GM23248 (cell line): Measurements from ENCODE around the gene CLINT1. TPM values are rescaled to one million over a fixed set of nuclear protein-coding genes. Genes with fewer than 3 reads are reported as not detected.

Experiments used
- DNase-seq: peaks from one replicate; pipeline ENCODE4 v3.0.0-alpha.2; 2015
- H2AFZ ChIP-seq: fragments of 200-600 bp; sonication (generic); 2 replicates; pipeline ENCODE4 v1.6.1; 2016; ENCODE audit warnings: antibody characterized with exemption
- H3F3A ChIP-seq: fragments of 200-600 bp; sonication (generic); 2 replicates; pipeline ENCODE4 v1.6.1; 2016; ENCODE audit warnings: mild to moderate bottlenecking, antibody characterized with exemption, mixed run types; ENCODE audit not compliant: insufficient read depth
- H3K27ac ChIP-seq: fragments of 200-600 bp; sonication (generic); 2 replicates; pipeline ENCODE4 v1.5.1; 2016; ENCODE audit warnings: mild to moderate bottlenecking
- H3K27me3 ChIP-seq: fragments of 200-600 bp; sonication (generic); replicated peaks from 2 replicates; pipeline ENCODE4 v1.6.1; 2016; ENCODE audit warnings: mild to moderate bottlenecking; ENCODE audit not compliant: insufficient read depth
- H3K36me3 ChIP-seq: fragments of 200-600 bp; sonication (generic); 2 replicates; pipeline ENCODE4 v1.6.1; 2016; ENCODE audit warnings: low read depth, mild to moderate bottlenecking
- H3K4me1 ChIP-seq: fragments of 200-600 bp; sonication (generic); 2 replicates; pipeline ENCODE4 v1.6.1; 2016; ENCODE audit warnings: mild to moderate bottlenecking; ENCODE audit not compliant: insufficient read depth
- H3K4me2 ChIP-seq: fragments of 200-600 bp; sonication (generic); one replicate; pipeline ENCODE4 v1.6.1; 2016; ENCODE audit warnings: mild to moderate bottlenecking; ENCODE audit not compliant: unreplicated experiment
- H3K4me3 ChIP-seq: fragments of 200-600 bp; sonication (generic); 2 replicates; pipeline ENCODE4 v1.5.1; 2016; ENCODE audit warnings: mild to moderate bottlenecking
- H3K79me2 ChIP-seq: fragments of 200-600 bp; sonication (generic); 2 replicates; pipeline ENCODE4 v1.6.1; 2016; ENCODE audit warnings: mild to moderate bottlenecking; ENCODE audit not compliant: insufficient read depth
- H3K9ac ChIP-seq: fragments of 200-600 bp; sonication (generic); 2 replicates; pipeline ENCODE4 v1.6.1; 2016; ENCODE audit warnings: mild to moderate bottlenecking
- H3K9me2 ChIP-seq: fragments of 200-600 bp; sonication (generic); 2 replicates; pipeline ENCODE4 v1.6.1; 2016; ENCODE audit warnings: mixed run types, mild to moderate bottlenecking, moderate library complexity; ENCODE audit not compliant: insufficient read depth
- H3K9me3 ChIP-seq: fragments of 200-600 bp; sonication (generic); one replicate; pipeline ENCODE4 v1.6.1; 2017; ENCODE audit warnings: low read depth
- H4K20me1 ChIP-seq: fragments of 200-600 bp; sonication (generic); 2 replicates; pipeline ENCODE4 v1.6.0; 2016; ENCODE audit not compliant: insufficient read depth
- EZH2 ChIP-seq: fragments of 200-600 bp; sonication (generic); IDR thresholded peaks from 2 replicates; pipeline ENCODE4 v1.6.1; 2018; ENCODE audit warnings: antibody characterized with exemption, mild to moderate bottlenecking; ENCODE audit not compliant: insufficient read depth, poor library complexity, severe bottlenecking
- EZH2phosphoT487 ChIP-seq: fragments of 200-600 bp; sonication (generic); IDR thresholded peaks from 2 replicates; pipeline ENCODE4 v1.6.1; 2018; ENCODE audit warnings: antibody characterized with exemption, moderate library complexity, mild to moderate bottlenecking, low read depth; ENCODE audit not compliant: insufficient read depth
- WGBS, 2 experiments: methylation state at CpG; one replicate each; pipeline ENCODE4 v1.1.6; 2015 to 2017; ENCODE audit warnings: low lambda C conversion rate in 2 of 2, low coverage in 1 of 2; ENCODE audit errors: missing lambda C conversion rate in 2 of 2; 5-methylcytosine and 5-hydroxymethylcytosine counted together
- in situ Hi-C: fragments of 300-500 bp; cut with MboI; formaldehyde crosslinking; loops from 2 replicates; pipeline ENCODE4 v1.15.0; 2020
- polyA plus RNA-seq: library from polyadenylated mRNA; unstranded; fragments of >200 nt; fragmentation: Nextera tagmentation; extraction: Ambion mirVana; gene quantifications from 2 replicates; pipeline ENCODE4 v1.2.1, GENCODE V29; 2016
- total RNA-seq: library from RNA; depleted of rRNA; stranded (reverse); fragments of >200 nt; shearing (Covaris generic); gene quantifications from 2 replicates; pipeline ENCODE4 v1.2.3, GENCODE V29; 2014

CLINT1 gene
- total and polyA plus RNA-seq, 2 experiments from 2014 or later: 56.1 to 68.4 TPM

DNA sequence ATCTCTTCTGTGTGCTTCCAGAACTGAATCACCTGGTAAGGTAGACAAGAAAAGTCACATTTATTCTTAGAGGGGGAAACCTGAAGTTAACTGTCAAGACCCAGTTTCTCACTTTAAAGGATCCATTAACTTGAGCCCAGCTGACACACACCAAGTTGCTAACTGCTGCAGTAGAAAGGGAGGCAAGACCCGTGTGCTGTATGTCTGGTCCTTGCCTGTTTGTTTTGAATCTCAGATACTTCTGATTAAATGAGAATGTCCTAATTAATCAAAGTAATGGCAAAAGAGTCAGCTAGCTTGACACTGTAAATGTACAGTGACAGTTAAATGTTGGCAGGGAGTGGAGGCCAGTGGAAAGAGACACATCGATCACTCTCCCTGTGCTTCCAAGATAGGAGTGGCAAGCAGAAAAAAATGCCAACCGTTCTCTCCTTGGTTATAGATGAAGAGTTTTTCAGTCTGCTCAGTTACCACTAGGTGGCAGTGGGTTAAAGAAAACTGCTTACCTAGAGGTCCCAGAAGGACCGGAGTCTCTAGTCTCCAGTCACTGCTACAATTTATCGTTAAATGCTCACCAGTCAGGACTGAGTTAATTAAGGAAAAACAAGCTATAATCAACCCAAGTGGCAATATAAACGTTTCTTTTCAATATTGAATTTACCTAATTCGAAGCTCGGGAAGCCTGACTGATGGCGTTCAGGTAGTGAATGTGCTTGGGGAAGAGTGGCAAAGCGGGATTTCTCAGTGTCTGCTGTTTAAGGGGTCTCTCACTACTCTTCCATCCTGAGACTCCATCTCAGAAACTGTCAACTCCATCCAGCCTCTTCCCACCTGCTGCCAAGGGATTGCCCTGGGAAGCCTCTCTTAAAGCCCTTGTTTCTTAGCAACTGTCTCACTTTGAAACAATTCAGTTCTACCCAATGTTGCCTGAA is 97.0 kb downstream of the CLINT1 start:
- Histone ChIP-seq H2AFZ (no peak overlapping the region), H3F3A (no peaks in the 10 kb centered on the region), H3K4me2 (no peak overlapping the region), H3K4me1 (no peaks in the 10 kb centered on the region), H3K4me3 (no peak overlapping the region), H3K9me2 (no peaks in the 10 kb centered on the region), H3K9me3 (no peaks in the 10 kb centered on the region), H3K27ac (no peak overlapping the region), H3K27me3 (no peaks in the 10 kb centered on the region), H3K79me2 (no peaks in the 10 kb centered on the region), H3K36me3 (no peaks in the 10 kb centered on the region), H4K20me1 (no peaks in the 10 kb centered on the region), H3K9ac (no peak overlapping the region)
- 36 to 38% methylated on average over 10 of the region's 10 CpGs for WGBS, 2 experiments
- peak; percentile 77 for DNase-seq
- in situ Hi-C loops: no loop called here
- TF ChIP-seq EZH2 (no peak), EZH2phosphoT487 (no peak)

- Histone ChIP-seq H3K9me3 (no peaks in the 10 kb centered on the region), H3K27ac (no peak overlapping the region), H3K27me3 (no peaks in the 10 kb centered on the region), H3K9me2 (no peaks in the 10 kb centered on the region), H3K4me2 (no peak overlapping the region), H3F3A (no peaks in the 10 kb centered on the region), H3K4me3 (no peak overlapping the region), H4K20me1 (no peaks in the 10 kb centered on the region), H3K9ac (no peak overlapping the region), H3K4me1 (no peaks in the 10 kb centered on the region), H3K36me3 (no peaks in the 10 kb centered on the region), H3K79me2 (no peaks in the 10 kb centered on the region), H2AFZ (no peak overlapping the region)
- 68 to 78% methylated on average over 1 of the region's 1 CpG for WGBS, 2 experiments
- in situ Hi-C loops: no loop called here
- no peak for DNase-seq
- TF ChIP-seq EZH2 (no peak), EZH2phosphoT487 (no peak)
Measured at GRCh38 chr5:157758706-157759105, 100.2 kb downstream of the CLINT1 start.

DNA sequence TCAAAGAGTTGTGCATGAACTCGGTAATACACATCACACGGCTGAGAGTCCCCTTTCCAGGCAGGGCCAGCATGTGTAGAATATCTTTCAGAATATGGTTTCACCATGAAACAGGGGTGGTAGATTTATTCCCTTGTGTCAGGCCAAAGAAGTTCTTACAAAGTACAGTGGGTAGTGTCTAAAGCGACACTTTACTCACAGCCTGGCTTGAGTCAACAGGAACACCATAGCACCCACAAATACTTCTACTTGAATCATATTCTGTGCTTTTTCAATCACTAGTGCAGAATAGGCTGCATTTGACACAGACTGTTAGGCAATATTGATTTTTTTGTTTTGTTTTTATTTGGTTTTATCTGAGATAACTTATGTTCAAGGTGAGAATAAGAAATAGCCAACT is 102.8 kb downstream of the CLINT1 start:
- WGBS, 2 experiments: 97 to 100% methylated on average over 3 of the region's 3 CpGs
- no peaks in the 10 kb centered on the region for H3F3A ChIP-seq
- no peaks in the 10 kb centered on the region for H4K20me1 ChIP-seq
- H3K4me1 ChIP-seq: no peaks in the 10 kb centered on the region
- no peak for DNase-seq
- H3K79me2 ChIP-seq: no peaks in the 10 kb centered on the region
- H2AFZ ChIP-seq: no peak overlapping the region
- no peak overlapping the region for H3K27ac ChIP-seq
- H3K36me3 ChIP-seq: no peaks in the 10 kb centered on the region
- H3K9ac ChIP-seq: no peak overlapping the region
- H3K9me3 ChIP-seq: no peaks in the 10 kb centered on the region
- in situ Hi-C loops: no loop called here
- no peak overlapping the region for H3K4me2 ChIP-seq
- TF ChIP-seq EZH2phosphoT487: no peak
- TF ChIP-seq EZH2: no peak
- H3K4me3 ChIP-seq: no peak overlapping the region
- H3K9me2 ChIP-seq: no peaks in the 10 kb centered on the region
- no peaks in the 10 kb centered on the region for H3K27me3 ChIP-seq

- H3K4me1 ChIP-seq: peaks cover 10% of the 10 kb centered on the region
- H3K4me2 ChIP-seq: no peak overlapping the region
- H3K27me3 ChIP-seq: no peaks in the 10 kb centered on the region
- no peaks in the 10 kb centered on the region for H3K79me2 ChIP-seq
- DNase-seq: peak; percentile 54
- H3K27ac ChIP-seq: no peak overlapping the region
- TF ChIP-seq EZH2 (no peak), EZH2phosphoT487 (no peak)
- H3K9me3 ChIP-seq: no peaks in the 10 kb centered on the region
- H4K20me1 ChIP-seq: no peaks in the 10 kb centered on the region
- H3K4me3 ChIP-seq: no peak overlapping the region
- in situ Hi-C loops: no loop called here
- H3K9me2 ChIP-seq: no peaks in the 10 kb centered on the region
- peaks cover 9% of the 10 kb centered on the region for H3F3A ChIP-seq
- 63 to 83% methylated on average over 1 of the region's 1 CpG for WGBS, 2 experiments
- H2AFZ ChIP-seq: no peak overlapping the region
- no peaks in the 10 kb centered on the region for H3K36me3 ChIP-seq
- H3K9ac ChIP-seq: no peak overlapping the region
Measured at GRCh38 chr5:157750320-157750719, 108.6 kb downstream of the CLINT1 start.
